K562 treated with DMSO at 1 percent for 48 hours (cell line): ENCODE results near the gene ART1. TPM values are rescaled to one million over a fixed set of nuclear protein-coding genes. Genes with fewer than 3 reads are reported as not detected.

ENCODE experiments used
- total RNA-seq: library from RNA; unstranded; fragments of 300-600 nt; gene quantifications from 2 replicates; pipeline ENCODE4 v1.2.3, GENCODE V29; 2022; ENCODE audit warnings: low replicate concordance; ENCODE audit errors: extremely low read depth

Gene ART1
- total RNA-seq: not detected in 2 replicates

GRCh38 chr11:3644817-3645235 lies at the start of gene ART1:
Gene ART1, plus strand, starts transcription at chr11:3645128. Its CDS starts 14,086 bp downstream, at chr11:3659214.

GRCh38 chr11:3641701-3642070 lies 3.2 kb upstream of the ART1 start, which contains the start of gene ART5:
Gene ART5, minus strand, starts transcription at chr11:3641992. Its CDS starts 130 bp downstream, at chr11:3641862.

GRCh38 chr11:3671334-3672254 lies 26.7 kb downstream of the ART1 start, which contains the start of gene CHRNA10:
Gene CHRNA10, minus strand, starts transcription at chr11:3671384. Its CDS starts 72 bp downstream, at chr11:3671312.

Other genes starting within 250 kb of the ART1 start
- gene ART5, start 3.1 kb upstream of the ART1 start, total RNA-seq: not detected in 2 replicates
- not detected in 2 replicates for gene CHRNA10, start 26.3 kb downstream of the ART1 start, total RNA-seq
- not detected in 2 replicates for gene NUP98, start 152.4 kb downstream of the ART1 start, total RNA-seq
- not detected in 2 replicates for gene PGAP2, start 163.4 kb downstream of the ART1 start, total RNA-seq
- gene RHOG, start 195.8 kb downstream of the ART1 start, total RNA-seq: not detected in 2 replicates
- gene STIM1, start 210.5 kb downstream of the ART1 start, total RNA-seq: not detected in 2 replicates